AG09309 (cell line): ENCODE results near the gene OPTC.

Experiments used
- DNase-seq: peaks from one replicate; pipeline ENCODE4 v3.0.0-alpha.2; 2010; ENCODE audit warnings: low read depth
- H3K4me3 ChIP-seq: 2 replicates; pipeline ENCODE4 v1.5.1; 2011; ENCODE audit warnings: mild to moderate bottlenecking, low read depth, low read length, moderate library complexity; ENCODE audit not compliant: control insufficient read depth
- CTCF ChIP-seq: IDR thresholded peaks from 2 replicates; pipeline ENCODE4 v1.5.1; 2011; ENCODE audit warnings: mild to moderate bottlenecking, low read depth, low read length, inconsistent platforms; ENCODE audit not compliant: insufficient read depth, control insufficient read depth; ENCODE audit errors: missing control alignments

The OPTC gene

GRCh38 chr1:203544485-203544884, 50.5 kb downstream of the OPTC start:
- H3K4me3 ChIP-seq, result no peak overlapping the region
- no peak for DNase-seq
- no peak for TF ChIP-seq CTCF

GRCh38 chr1:203544978-203545816, 51.2 kb downstream of the OPTC start:
- DNase-seq, result no peak
- H3K4me3 ChIP-seq, result no peak overlapping the region
- TF ChIP-seq CTCF, result no peak

GRCh38 chr1:203546274-203546673, 52.3 kb downstream of the OPTC start:
- TF ChIP-seq CTCF, result no peak
- H3K4me3 ChIP-seq, result no peak overlapping the region
- DNase-seq, result no peak

GRCh38 chr1:203547147-203547546, 53.2 kb downstream of the OPTC start:
- TF ChIP-seq CTCF, result no peak
- H3K4me3 ChIP-seq, result no peak overlapping the region
- DNase-seq, result no peak

- DNase-seq, result no peak
- no peak for TF ChIP-seq CTCF
- no peak overlapping the region for H3K4me3 ChIP-seq
Measured at GRCh38 chr1:203547771-203548421, 53.9 kb downstream of the OPTC start.

- no peak for TF ChIP-seq CTCF
- H3K4me3 ChIP-seq, result no peak overlapping the region
- no peak for DNase-seq
Measured at GRCh38 chr1:203548892-203549291, 54.9 kb downstream of the OPTC start.
